Upper lobe of left lung (tissue), 4 donors: ENCODE measurements around the gene TMEM97.

Source experiments
- CTCF ChIP-seq, 6 experiments: fragments of 450-650 bp in 4 of 6; fragments of 200-600 bp in 2 of 6; sonication (generic) in 2 of 6; IDR thresholded peaks; one replicate each; pipeline ENCODE4 v1.5.1; 2016 to 2019; ENCODE audit warnings: antibody characterized with exemption in 6 of 6
- EP300 ChIP-seq, 4 donors: sonication (generic); formaldehyde crosslinking; IDR thresholded peaks; one replicate each; pipeline ENCODE4 v1.5.1; 2017; ENCODE audit warnings: antibody characterized with exemption in 4 of 4, control low read depth in 2 of 4

- TF ChIP-seq CTCF (IDR thresholded peaks at IDR 0.05), result no peak
- no peak for TF ChIP-seq EP300 (IDR thresholded peaks at IDR 0.05)
Measured at GRCh38 chr17:28327709-28328108, 8.7 kb downstream of the TMEM97 start.
